Measurements from ENCODE around the gene MAGEB17.

GRCh38 chrX:16134936-16135335 lies 32.3 kb upstream of the MAGEB17 start:
- no peak for TF ChIP-seq POLR2A (IDR thresholded peaks at IDR 0.05)
- TF ChIP-seq, protein P1, sequence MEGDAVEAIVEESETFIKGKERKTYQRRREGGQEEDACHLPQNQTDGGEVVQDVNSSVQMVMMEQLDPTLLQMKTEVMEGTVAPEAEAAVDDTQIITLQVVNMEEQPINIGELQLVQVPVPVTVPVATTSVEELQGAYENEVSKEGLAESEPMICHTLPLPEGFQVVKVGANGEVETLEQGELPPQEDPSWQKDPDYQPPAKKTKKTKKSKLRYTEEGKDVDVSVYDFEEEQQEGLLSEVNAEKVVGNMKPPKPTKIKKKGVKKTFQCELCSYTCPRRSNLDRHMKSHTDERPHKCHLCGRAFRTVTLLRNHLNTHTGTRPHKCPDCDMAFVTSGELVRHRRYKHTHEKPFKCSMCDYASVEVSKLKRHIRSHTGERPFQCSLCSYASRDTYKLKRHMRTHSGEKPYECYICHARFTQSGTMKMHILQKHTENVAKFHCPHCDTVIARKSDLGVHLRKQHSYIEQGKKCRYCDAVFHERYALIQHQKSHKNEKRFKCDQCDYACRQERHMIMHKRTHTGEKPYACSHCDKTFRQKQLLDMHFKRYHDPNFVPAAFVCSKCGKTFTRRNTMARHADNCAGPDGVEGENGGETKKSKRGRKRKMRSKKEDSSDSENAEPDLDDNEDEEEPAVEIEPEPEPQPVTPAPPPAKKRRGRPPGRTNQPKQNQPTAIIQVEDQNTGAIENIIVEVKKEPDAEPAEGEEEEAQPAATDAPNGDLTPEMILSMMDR (IDR thresholded peaks at IDR 0.05): no peak
